ENCODE results near the gene DAGLB.
A peak's percentile ranks its signal among the peaks of the same experiment; 100 is the strongest.
"Not testable (repeated sequence)": the region's sequence is repeated elsewhere in the genome, so short reads cannot be mapped to it uniquely, and the experiment has no call there.

Gene DAGLB

GRCh38 chr7:6447581-6448199 lies at the start of gene DAGLB:
Gene DAGLB (minus strand): TSS chr7:6447954. CDS start chr7:6447842, 112 bp downstream.
- DNase-seq (ENCODE audit: low spot score) = peak; percentile 91

DNA sequence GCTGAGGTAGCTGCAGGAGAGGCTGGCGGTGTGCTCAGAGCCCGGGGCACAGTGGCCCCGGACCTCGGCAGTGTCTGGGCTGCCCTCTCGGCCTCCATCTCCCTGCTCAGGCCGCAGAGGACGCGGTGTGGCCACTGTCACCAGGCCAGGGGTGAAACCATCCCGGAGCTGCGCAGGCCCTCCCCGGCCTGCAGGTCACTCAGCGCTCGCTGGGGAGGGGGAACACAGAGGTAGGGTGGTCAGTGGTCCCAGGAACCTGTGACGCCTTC lies 49.8 kb upstream of the DAGLB start:
- no peak for DNase-seq (ENCODE audit: low spot score)

DNA sequence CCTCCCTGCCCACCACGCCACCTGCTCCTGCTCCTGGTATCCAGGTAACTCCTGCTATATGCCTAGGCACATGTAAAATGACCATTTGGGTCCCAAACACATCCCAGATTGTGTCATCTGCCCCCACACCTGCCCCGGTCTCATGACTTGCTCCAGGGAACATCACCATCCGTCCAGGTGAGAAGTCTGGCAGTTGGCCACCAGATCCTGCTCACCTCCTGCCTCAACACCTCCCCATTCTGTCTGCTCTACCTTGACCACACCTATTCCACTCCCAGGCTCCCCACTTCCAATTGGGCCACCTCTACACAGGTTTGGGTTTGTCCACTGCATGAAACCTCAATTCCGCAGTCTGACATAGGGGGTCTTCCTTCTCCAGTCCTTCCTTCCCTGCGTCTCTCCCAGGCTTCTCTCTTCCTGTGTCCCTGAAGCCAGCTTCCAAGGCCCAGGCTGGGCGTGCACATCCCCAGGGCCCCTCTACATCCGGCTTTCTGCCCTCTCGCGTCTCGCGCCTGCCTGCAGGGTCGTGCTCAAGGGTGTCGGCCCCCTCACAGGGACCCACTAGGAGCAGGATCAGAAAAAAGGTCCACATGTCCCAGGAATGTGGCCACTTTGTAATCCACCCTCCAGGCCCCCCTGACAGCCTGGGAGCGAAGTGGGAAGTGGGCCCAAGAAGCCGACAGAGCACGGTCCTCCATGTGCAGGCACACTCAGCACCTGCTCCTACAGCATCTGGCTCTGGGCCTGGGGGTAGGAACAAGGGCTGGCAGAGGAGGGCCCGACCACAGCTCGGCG lies 49.3 kb upstream of the DAGLB start:
- DNase-seq (ENCODE audit: low spot score) = no peak

DNA sequence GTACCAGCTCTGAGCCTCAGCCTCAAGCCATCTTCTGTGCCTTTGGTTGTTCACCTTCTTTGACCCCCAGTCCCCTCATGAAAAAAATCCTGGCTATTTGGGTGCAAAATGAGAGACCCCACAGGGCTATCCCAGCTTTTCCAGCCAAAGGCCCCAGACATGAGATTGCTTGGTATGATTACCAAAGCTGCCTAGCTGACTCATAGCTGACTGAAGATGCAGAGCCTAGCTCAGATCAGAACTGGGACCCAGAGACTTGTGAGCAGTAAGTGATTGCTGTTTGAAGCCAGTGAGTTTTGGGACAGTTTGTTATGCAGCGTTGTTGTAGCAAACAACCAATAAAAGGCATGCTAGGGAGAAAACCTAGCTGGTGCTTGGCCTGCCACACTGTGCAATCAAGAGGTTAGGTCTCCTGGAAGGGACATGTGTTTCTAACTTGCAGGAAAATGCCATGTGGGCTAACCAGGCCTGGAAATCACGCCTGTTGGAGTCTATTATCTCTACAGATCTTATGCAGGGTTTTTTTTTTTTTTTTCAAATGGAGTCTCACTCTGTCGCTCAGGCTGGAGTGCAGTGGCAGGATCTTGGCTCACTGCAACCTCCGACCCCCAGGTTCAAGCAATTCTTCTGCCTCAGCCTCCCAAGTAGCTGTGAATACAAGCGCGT lies 48.0 kb upstream of the DAGLB start:
- no peak for DNase-seq (ENCODE audit: low spot score)

GRCh38 chr7:6494365-6494764 lies 46.6 kb upstream of the DAGLB start:
- DNase-seq (ENCODE audit: low spot score) = no peak

DNA sequence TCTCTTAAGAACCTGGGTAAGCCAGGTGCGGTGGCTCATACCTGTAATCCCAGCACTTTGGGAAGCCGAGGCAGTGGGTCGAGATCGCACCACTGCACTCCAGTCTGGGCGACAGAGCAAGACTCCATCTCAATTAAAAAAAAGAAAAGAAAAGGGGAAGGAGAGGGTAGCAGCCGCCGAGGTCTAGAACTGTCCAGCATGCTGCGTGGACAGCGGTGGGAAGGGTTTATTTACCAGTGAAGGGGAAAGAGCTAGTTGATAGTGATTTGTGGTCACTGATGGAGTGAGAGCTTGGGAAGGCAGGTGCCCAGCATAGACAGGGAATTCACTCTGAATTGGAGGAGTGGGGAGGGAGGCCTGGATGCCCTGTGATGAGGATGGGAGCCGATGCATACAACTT lies 43.4 kb upstream of the DAGLB start:
- DNase-seq (ENCODE audit: low spot score) = no peak

DNA sequence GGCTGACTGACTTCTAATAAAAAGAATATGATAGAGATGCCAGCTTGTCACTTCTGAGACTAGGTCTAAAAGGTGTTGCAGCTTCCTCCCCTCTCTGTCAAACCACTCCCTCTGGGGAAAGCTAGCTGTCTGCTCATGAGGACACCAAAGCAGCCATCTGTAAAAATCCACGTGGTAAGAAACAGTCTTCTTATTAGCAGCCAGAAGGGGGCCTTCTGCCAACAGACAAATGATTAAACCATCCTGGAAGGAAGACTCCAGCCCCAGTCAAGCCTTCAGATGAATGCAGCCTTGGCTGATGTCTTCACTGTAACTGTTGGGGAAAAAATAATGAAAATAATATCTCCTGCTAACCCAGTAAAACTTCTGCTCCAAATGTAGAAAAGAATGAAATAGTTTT lies 41.9 kb upstream of the DAGLB start:
- DNase-seq (ENCODE audit: low spot score) = peak; percentile 77

DNA sequence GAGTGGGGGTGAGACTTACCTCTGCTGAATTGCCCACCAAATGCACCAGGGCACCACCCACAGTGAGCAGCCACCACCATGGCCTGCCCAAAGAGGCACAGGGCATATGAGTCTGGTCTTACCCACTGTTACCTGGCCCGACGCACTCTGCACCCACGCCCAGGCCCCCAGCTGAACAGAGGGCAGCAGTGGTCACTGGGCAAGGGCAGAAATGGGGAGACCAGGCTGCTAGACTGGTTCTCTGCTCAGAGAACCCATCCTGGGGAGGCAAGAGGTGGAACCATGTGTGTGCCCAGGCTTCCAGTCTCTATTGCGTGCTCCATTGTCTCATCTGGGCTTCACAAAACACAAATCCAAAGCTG lies 39.4 kb upstream of the DAGLB start:
- no peak for DNase-seq (ENCODE audit: low spot score)

GRCh38 chr7:6486438-6487183 lies 38.9 kb upstream of the DAGLB start:
- no peak for DNase-seq (ENCODE audit: low spot score)

GRCh38 chr7:6482743-6483119 lies 35.0 kb upstream of the DAGLB start:
- DNase-seq (ENCODE audit: low spot score) = no peak

GRCh38 chr7:6482307-6482706 lies 34.6 kb upstream of the DAGLB start:
- DNase-seq (ENCODE audit: low spot score) = no peak

DNA sequence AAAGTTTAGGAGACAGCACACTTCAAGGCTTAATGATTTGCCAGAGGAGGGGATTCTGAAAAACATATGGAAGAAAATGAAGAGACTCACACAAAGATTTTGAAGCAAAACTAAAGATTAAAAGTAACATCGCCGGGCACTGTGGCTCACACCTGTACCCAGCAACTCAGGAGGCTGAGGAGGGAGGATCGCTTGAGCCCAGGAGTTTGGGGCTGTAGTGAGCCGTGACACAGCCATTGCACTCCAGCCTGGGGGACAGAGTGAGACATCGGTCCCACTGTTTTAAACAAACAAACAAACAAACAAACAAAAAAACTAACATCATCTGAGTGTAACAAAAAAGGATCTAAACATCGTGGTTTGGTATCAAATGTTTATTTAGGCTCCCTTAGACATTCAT lies 33.7 kb upstream of the DAGLB start:
- no peak for DNase-seq (ENCODE audit: low spot score)

DNA sequence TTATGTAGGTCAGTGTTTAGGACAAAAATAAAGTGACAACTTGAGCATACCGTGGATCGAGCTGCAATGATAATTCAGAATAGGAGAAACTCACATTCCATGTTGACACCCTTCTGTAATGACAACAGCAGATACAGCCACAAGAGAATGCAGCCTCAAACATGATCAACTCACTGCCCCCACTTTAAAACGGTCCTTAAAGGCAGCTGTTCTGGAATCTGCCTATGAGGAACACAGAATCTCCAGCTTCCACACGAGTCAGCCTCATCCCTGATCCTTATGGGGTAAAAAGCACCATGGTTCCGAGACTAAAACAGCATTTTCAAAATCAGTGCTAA lies 32.5 kb upstream of the DAGLB start:
- no peak for DNase-seq (ENCODE audit: low spot score)

DNA sequence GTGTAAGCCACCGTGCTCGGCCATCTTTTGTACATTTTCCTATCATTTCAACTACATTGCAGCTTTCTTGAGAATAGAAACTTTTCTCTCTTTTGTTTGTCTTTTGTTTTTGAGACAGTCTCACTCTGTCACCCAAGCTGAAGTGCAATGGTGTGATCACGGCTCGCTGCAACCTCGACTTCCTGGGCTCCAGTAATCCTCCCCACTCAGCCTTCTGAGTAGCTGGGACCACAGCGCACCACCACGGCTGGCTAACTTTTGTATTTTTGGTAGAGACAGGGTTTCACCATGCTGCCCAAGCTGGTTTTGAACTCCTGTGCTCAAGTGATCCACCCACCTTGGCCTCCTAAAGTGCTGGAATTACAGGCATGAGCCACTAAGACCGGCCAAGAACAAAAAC lies 31.3 kb upstream of the DAGLB start:
- no peak for DNase-seq (ENCODE audit: low spot score)

- no peak for DNase-seq (ENCODE audit: low spot score)
Observed at GRCh38 chr7:6478186-6478585, 30.4 kb upstream of the DAGLB start.

GRCh38 chr7:6477318-6477660 lies 29.5 kb upstream of the DAGLB start:
- no peak for DNase-seq (ENCODE audit: low spot score)

DNA sequence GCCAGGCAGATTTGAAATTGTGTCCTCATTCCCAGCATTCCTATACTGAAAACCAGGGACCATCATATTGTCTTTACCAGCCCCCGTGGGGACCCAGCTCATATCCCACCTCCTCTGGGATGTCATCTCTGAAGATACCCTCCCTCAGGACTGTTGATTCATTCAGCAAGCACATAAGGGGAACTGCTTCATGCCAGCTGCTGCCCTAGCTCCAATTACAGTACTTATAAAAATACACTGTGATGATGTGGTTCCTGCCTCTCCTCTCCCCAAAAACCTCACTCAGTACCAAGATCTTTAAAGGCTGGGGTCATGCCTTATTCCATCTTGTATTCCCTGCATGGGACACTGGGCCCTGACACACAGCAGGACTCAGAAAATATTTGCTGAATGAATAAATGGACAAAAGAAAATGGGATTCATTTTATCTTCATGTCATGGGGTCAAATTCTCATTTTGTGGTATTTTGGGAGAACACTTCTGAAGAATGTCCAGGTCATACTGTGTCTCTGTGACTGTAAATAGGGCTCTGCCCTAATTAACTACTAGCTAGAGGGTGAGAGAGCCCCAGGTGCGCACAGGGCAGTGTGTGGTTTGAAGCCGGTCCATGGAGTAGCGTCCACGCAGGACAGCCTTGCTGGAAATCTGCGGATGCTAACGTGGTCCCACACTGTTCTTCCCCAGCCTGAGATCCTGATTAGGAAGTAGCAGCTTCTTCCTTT lies 29.0 kb upstream of the DAGLB start:
- no peak for DNase-seq (ENCODE audit: low spot score)

GRCh38 chr7:6475433-6476186 lies 27.9 kb upstream of the DAGLB start:
- no peak for DNase-seq (ENCODE audit: low spot score)

- no peak for DNase-seq (ENCODE audit: low spot score)
Observed at GRCh38 chr7:6465862-6466261, 18.1 kb upstream of the DAGLB start.

- not testable (repeated sequence) for DNase-seq (ENCODE audit: low spot score)
Observed at GRCh38 chr7:6463609-6464008, 15.9 kb upstream of the DAGLB start.

- DNase-seq (ENCODE audit: low spot score) = no peak
Observed at GRCh38 chr7:6461946-6462550, 14.3 kb upstream of the DAGLB start.
